Osteocyte (in vitro differentiated cells): ENCODE data around the gene ATP6V1E1. TPM values are rescaled to one million over a fixed set of nuclear protein-coding genes. Genes with fewer than 3 reads are reported as not detected.

Experiments used
- DNase-seq: peaks from one replicate; pipeline ENCODE4 v3.0.0; 2021; ENCODE audit warnings: mixed read lengths; ENCODE audit not compliant: unreplicated experiment; ENCODE audit errors: extremely low spot score
- H3K27ac Mint-ChIP-seq: one replicate; pipeline ENCODE4 v1.8.0; 2021; ENCODE audit warnings: mild to moderate bottlenecking, mixed read lengths; ENCODE audit not compliant: unreplicated experiment
- H3K27me3 Mint-ChIP-seq: one replicate; pipeline ENCODE4 v1.8.0; 2021; ENCODE audit warnings: mixed read lengths; ENCODE audit not compliant: unreplicated experiment
- H3K36me3 Mint-ChIP-seq: one replicate; pipeline ENCODE4 v1.8.0; 2021; ENCODE audit warnings: mixed read lengths; ENCODE audit not compliant: unreplicated experiment
- H3K4me1 Mint-ChIP-seq: one replicate; pipeline ENCODE4 v1.8.0; 2021; ENCODE audit warnings: mixed read lengths; ENCODE audit not compliant: unreplicated experiment
- H3K4me3 Mint-ChIP-seq: one replicate; pipeline ENCODE4 v1.8.0; 2021; ENCODE audit warnings: mild to moderate bottlenecking, moderate library complexity, mixed read lengths; ENCODE audit not compliant: unreplicated experiment
- H3K9me3 Mint-ChIP-seq: one replicate; pipeline ENCODE4 v1.8.0; 2021; ENCODE audit warnings: mixed read lengths; ENCODE audit not compliant: unreplicated experiment
- CTCF ChIP-seq: fragments of 200-600 bp; sonication (generic); IDR thresholded peaks from 2 replicates; pipeline ENCODE4 v1.5.0; 2021; ENCODE audit warnings: antibody characterized with exemption, mild to moderate bottlenecking, moderate library complexity
- total RNA-seq: library from RNA; stranded (reverse); gene quantifications from 2 replicates; pipeline ENCODE4 v1.2.1, GENCODE V29; 2021

ATP6V1E1 gene
- total RNA-seq, 1 donor from 2014 or later, result 119 TPM

- Mint-ChIP-seq H3K36me3 (no peaks in the 10 kb centered on the region), H3K27ac (no peak overlapping the region), H3K9me3 (no peaks in the 10 kb centered on the region), H3K4me1 (peaks cover 12% of the 10 kb centered on the region), H3K27me3 (no peaks in the 10 kb centered on the region), H3K4me3 (no peak overlapping the region)
- no peak for DNase-seq
- no peak for TF ChIP-seq CTCF
Observed at GRCh38 chr22:17633998-17634323, 5.4 kb upstream of the ATP6V1E1 start.

DNA sequence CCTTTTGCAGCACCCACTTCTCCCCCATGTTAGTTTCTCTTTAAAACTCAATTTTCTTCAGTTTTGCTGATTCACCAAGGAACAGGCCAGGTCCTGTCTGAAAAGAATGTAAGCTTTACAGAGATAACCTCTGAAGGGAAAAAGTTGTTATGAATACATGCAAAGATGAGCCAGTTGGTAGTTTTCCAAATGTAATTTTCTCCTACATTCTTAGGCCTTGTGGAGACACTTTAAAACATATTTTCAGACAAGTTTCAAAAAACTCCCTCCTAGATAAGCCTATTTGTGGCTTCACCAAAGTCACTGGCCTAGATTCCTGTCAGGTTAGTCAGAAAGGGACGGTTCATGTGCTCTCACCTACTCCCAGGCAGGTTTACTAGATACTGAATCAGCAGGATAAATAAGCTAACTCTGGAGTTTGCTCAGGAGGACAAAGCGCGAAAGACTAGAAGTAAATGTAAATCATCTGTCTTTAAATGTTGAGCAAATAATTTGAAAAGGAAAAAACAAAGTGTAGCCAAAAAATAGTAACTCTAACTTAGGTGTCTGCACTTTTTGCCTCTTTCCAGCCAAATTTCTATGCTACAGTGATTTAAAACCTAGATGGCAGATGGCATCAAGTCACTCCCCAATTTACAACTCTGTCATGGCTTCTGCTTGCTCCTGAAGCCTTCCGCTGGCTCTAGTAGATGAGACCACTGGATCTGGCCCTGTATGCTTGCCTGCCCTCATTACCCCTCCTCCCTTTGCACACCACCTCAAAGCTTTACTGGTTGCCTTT is 4.9 kb upstream of the ATP6V1E1 start:
- H3K27ac Mint-ChIP-seq, result no peak overlapping the region
- H3K4me1 Mint-ChIP-seq, result peaks cover 12% of the 10 kb centered on the region
- H3K9me3 Mint-ChIP-seq, result no peaks in the 10 kb centered on the region
- no peak overlapping the region for H3K4me3 Mint-ChIP-seq
- H3K27me3 Mint-ChIP-seq, result no peaks in the 10 kb centered on the region
- H3K36me3 Mint-ChIP-seq, result no peaks in the 10 kb centered on the region
- TF ChIP-seq CTCF, result no peak
- DNase-seq, result no peak

- Mint-ChIP-seq H3K4me3 (peak overlapping the region; percentile 27), H3K27me3 (no peaks in the 10 kb centered on the region), H3K27ac (no peak overlapping the region), H3K4me1 (peaks cover 9% of the 10 kb centered on the region), H3K36me3 (no peaks in the 10 kb centered on the region), H3K9me3 (no peaks in the 10 kb centered on the region)
- no peak for DNase-seq
- TF ChIP-seq CTCF, result no peak
Observed at GRCh38 chr22:17631076-17631565, 2.6 kb upstream of the ATP6V1E1 start.

GRCh38 chr22:17629641-17630040 is 1.1 kb upstream of the ATP6V1E1 start:
- H3K9me3 Mint-ChIP-seq, result no peaks in the 10 kb centered on the region
- H3K27ac Mint-ChIP-seq, result peak overlapping the region; percentile 100
- no peaks in the 10 kb centered on the region for H3K36me3 Mint-ChIP-seq
- no peaks in the 10 kb centered on the region for H3K27me3 Mint-ChIP-seq
- TF ChIP-seq CTCF, result no peak
- peak overlapping the region; percentile 29 for H3K4me3 Mint-ChIP-seq
- peaks cover 17% of the 10 kb centered on the region for H3K4me1 Mint-ChIP-seq
- DNase-seq, result no peak

- no peaks in the 10 kb centered on the region for H3K27me3 Mint-ChIP-seq
- no peaks in the 10 kb centered on the region for H3K36me3 Mint-ChIP-seq
- DNase-seq, result no peak
- H3K9me3 Mint-ChIP-seq, result no peaks in the 10 kb centered on the region
- peaks cover 17% of the 10 kb centered on the region for H3K4me1 Mint-ChIP-seq
- peak overlapping the region; percentile 100 for H3K27ac Mint-ChIP-seq
- no peak for TF ChIP-seq CTCF
- H3K4me3 Mint-ChIP-seq, result peak overlapping the region; percentile 98
Observed at GRCh38 chr22:17629173-17629489, 582 bp upstream of the ATP6V1E1 start.
